OCI-M1 (cell line): ENCODE data around the gene PIGV.

Source experiments
- DNase-seq: peaks from one replicate; lab custom pipeline; 2025; lab: John Stamatoyannopoulos, UW

Gene PIGV

GRCh38 chr1:26787706-26788514, at the start of gene PIGV:
Gene PIGV, plus strand, starts transcription at chr1:26787950. Its CDS starts 2,866 bp downstream, at chr1:26790816.
- DNase-seq, result peak; percentile 95

GRCh38 chr1:26739329-26739914, 48.3 kb upstream of the PIGV start:
- DNase-seq, result no peak

- DNase-seq, result no peak
Observed at GRCh38 chr1:26740023-26740634, 47.6 kb upstream of the PIGV start.

GRCh38 chr1:26740952-26741351, 46.8 kb upstream of the PIGV start:
- DNase-seq, result no peak

GRCh38 chr1:26743426-26744059, 44.2 kb upstream of the PIGV start:
- no peak for DNase-seq

GRCh38 chr1:26744075-26744959, 43.4 kb upstream of the PIGV start:
- DNase-seq, result peak; percentile 92

GRCh38 chr1:26745191-26745590, 42.6 kb upstream of the PIGV start:
- no peak for DNase-seq

- no peak for DNase-seq
Observed at GRCh38 chr1:26747048-26747447, 40.7 kb upstream of the PIGV start.

GRCh38 chr1:26748351-26748750, 39.4 kb upstream of the PIGV start:
- no peak for DNase-seq

GRCh38 chr1:26749458-26749857, 38.3 kb upstream of the PIGV start:
- no peak for DNase-seq

- DNase-seq, result peak; percentile 22
Observed at GRCh38 chr1:26750428-26750827, 37.3 kb upstream of the PIGV start.

- DNase-seq, result no peak
Observed at GRCh38 chr1:26752519-26752918, 35.2 kb upstream of the PIGV start.

GRCh38 chr1:26754086-26754874, 33.5 kb upstream of the PIGV start:
- DNase-seq, result no peak

- DNase-seq, result no peak
Observed at GRCh38 chr1:26758358-26758757, 29.4 kb upstream of the PIGV start.

- no peak for DNase-seq
Observed at GRCh38 chr1:26759531-26759930, 28.2 kb upstream of the PIGV start.

- DNase-seq, result no peak
Observed at GRCh38 chr1:26761217-26761616, 26.5 kb upstream of the PIGV start.

GRCh38 chr1:26767714-26768113, 20.0 kb upstream of the PIGV start:
- no peak for DNase-seq

GRCh38 chr1:26768755-26769154, 19.0 kb upstream of the PIGV start:
- DNase-seq, result no peak

- no peak for DNase-seq
Observed at GRCh38 chr1:26771285-26771642, 16.5 kb upstream of the PIGV start.

- DNase-seq, result peak; percentile 27
Observed at GRCh38 chr1:26771643-26772321, 16.0 kb upstream of the PIGV start.
